PC-9 (cell line): ENCODE results near the gene SNAPC2. TPM values are rescaled to one million over a fixed set of nuclear protein-coding genes. Genes with fewer than 3 reads are reported as not detected.

Experiments
- Bru-seq: library from RNA; stranded (reverse); fragments of 400-500 nt; gene quantifications from one replicate; lab custom pipeline; 2021; lab: Mats Ljungman, UMichigan
- BruChase-seq, 2 experiments: library from RNA; stranded (reverse); fragments of 400-500 nt; gene quantifications; one replicate each; lab custom pipeline; 2021; lab: Mats Ljungman, UMichigan
- BruUV-seq: library from RNA; stranded (reverse); fragments of 400-500 nt; replicated peaks from 2 replicates; lab custom pipeline; 2021; lab: Mats Ljungman, UMichigan
- CTCF ChIA-PET: fragments of 300-600 bp; sonication (Branson Sonifier 250); formaldehyde crosslinking; loops from one replicate; lab custom pipeline; 2022; ENCODE audit warnings: antibody characterized with exemption; lab: Charles Lee
- POLR2A ChIA-PET: fragments of 300-600 bp; sonication (Branson Sonifier 250); formaldehyde crosslinking; loops from one replicate; lab custom pipeline; 2022; ENCODE audit warnings: antibody characterized with exemption; ENCODE audit not compliant: unreplicated experiment; lab: Charles Lee
- DNase-seq, 2 experiments: peaks; one replicate each; pipeline versions ENCODE4 v3.0.0 to v3.0.0-alpha.2; 2015 to 2022; ENCODE audit warnings: mixed read lengths in 1 of 2
- H2AFZ ChIP-seq: fragments of 200-600 bp; sonication (generic); 2 replicates; pipeline ENCODE4 v1.8.1; 2017; ENCODE audit warnings: antibody characterized with exemption
- H3F3A ChIP-seq: fragments of 200-600 bp; sonication (generic); 2 replicates; pipeline ENCODE4 v1.8.1; 2017; ENCODE audit warnings: antibody characterized with exemption, mild to moderate bottlenecking, low read depth; ENCODE audit not compliant: insufficient read depth
- H3K27ac ChIP-seq: fragments of 200-600 bp; sonication (generic); 2 replicates; pipeline ENCODE4 v1.6.1; 2016; ENCODE audit warnings: mixed run types
- H3K27me3 ChIP-seq: fragments of 200-600 bp; sonication (generic); 2 replicates; pipeline ENCODE4 v1.6.1; 2016; ENCODE audit warnings: low read depth, mixed run types; ENCODE audit not compliant: insufficient read depth
- H3K36me3 ChIP-seq: fragments of 200-600 bp; sonication (generic); 2 replicates; pipeline ENCODE4 v1.6.1; 2016; ENCODE audit warnings: low read depth, mixed run types
- H3K4me1 ChIP-seq: fragments of 200-600 bp; sonication (generic); replicated peaks from 2 replicates; pipeline ENCODE4 v1.6.1; 2016; ENCODE audit warnings: mixed run types; ENCODE audit not compliant: insufficient read depth
- H3K4me2 ChIP-seq: fragments of 200-600 bp; sonication (generic); 2 replicates; pipeline ENCODE4 v1.6.1; 2017; ENCODE audit warnings: mixed run types
- H3K4me3 ChIP-seq: fragments of 200-600 bp; sonication (generic); 2 replicates; pipeline ENCODE4 v1.6.1; 2016; ENCODE audit warnings: mixed run types
- H3K79me2 ChIP-seq: fragments of 200-600 bp; sonication (generic); 2 replicates; pipeline ENCODE4 v1.6.1; 2017; ENCODE audit warnings: low read depth, mixed run types
- H3K9me2 ChIP-seq: fragments of 200-600 bp; sonication (generic); 2 replicates; pipeline ENCODE4 v1.8.1; 2017; ENCODE audit warnings: mild to moderate bottlenecking; ENCODE audit not compliant: insufficient read depth
- H3K9me3 ChIP-seq: fragments of 200-600 bp; sonication (generic); 2 replicates; pipeline ENCODE4 v1.8.1; 2016; ENCODE audit warnings: low read depth; ENCODE audit not compliant: insufficient read depth
- H4K20me1 ChIP-seq: fragments of 200-600 bp; sonication (generic); 2 replicates; pipeline ENCODE4 v1.8.1; 2017; ENCODE audit not compliant: insufficient read depth
- CTCF ChIP-seq: fragments of 200-600 bp; sonication (generic); conservative IDR thresholded peaks from 2 replicates; pipeline ENCODE4 v1.6.1; 2017; ENCODE audit warnings: mixed run types, antibody characterized with exemption, mild to moderate bottlenecking, moderate library complexity
- EZH2 ChIP-seq: fragments of 200-600 bp; sonication (generic); IDR thresholded peaks from 2 replicates; pipeline ENCODE4 v1.8.0; 2017; ENCODE audit warnings: antibody characterized with exemption, low read depth
- intact Hi-C: fragments of 100-400 bp; cut with micrococcal nuclease; formaldehyde crosslinking; loops from one replicate; pipeline ENCODE4 v1.10.0; 2022; ENCODE audit not compliant: unreplicated experiment
- long read RNA-seq: library from polyadenylated mRNA; stranded (forward); transcript quantifications from one replicate; pipeline ENCODE4 v2.0.0, GENCODE V29; 2022
- total RNA-seq: library from RNA; stranded (reverse); gene quantifications from 2 replicates; pipeline ENCODE4 v1.2.3, GENCODE V29; 2021

Gene SNAPC2, protein sequence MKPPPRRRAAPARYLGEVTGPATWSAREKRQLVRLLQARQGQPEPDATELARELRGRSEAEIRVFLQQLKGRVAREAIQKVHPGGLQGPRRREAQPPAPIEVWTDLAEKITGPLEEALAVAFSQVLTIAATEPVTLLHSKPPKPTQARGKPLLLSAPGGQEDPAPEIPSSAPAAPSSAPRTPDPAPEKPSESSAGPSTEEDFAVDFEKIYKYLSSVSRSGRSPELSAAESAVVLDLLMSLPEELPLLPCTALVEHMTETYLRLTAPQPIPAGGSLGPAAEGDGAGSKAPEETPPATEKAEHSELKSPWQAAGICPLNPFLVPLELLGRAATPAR
- total RNA-seq (37.5 and 42.1 TPM in 2 replicates), Bru-seq, nascent RNA (percentile 49 among the genes with signal in this experiment), BruChase-seq, experiment 1, labeled RNA remaining after a 2-hour chase (percentile 62 among the genes with signal in this experiment), BruChase-seq, experiment 2, labeled RNA remaining after a 6-hour chase (percentile 86 among the genes with signal in this experiment)
- long read RNA-seq, transcript SNAPC2-201 (5 exons, 1,542 nt): major isoform, 65 of 114 reads
- long read RNA-seq, transcript SNAPC2-206 (5 exons, 1,413 nt): minor isoform, 28 of 114 reads
- long read RNA-seq, partial matches to known transcripts: 9 of 114 reads
- long read RNA-seq, other reads (novel, unspliced or antisense): 9 of 114 reads

DNA sequence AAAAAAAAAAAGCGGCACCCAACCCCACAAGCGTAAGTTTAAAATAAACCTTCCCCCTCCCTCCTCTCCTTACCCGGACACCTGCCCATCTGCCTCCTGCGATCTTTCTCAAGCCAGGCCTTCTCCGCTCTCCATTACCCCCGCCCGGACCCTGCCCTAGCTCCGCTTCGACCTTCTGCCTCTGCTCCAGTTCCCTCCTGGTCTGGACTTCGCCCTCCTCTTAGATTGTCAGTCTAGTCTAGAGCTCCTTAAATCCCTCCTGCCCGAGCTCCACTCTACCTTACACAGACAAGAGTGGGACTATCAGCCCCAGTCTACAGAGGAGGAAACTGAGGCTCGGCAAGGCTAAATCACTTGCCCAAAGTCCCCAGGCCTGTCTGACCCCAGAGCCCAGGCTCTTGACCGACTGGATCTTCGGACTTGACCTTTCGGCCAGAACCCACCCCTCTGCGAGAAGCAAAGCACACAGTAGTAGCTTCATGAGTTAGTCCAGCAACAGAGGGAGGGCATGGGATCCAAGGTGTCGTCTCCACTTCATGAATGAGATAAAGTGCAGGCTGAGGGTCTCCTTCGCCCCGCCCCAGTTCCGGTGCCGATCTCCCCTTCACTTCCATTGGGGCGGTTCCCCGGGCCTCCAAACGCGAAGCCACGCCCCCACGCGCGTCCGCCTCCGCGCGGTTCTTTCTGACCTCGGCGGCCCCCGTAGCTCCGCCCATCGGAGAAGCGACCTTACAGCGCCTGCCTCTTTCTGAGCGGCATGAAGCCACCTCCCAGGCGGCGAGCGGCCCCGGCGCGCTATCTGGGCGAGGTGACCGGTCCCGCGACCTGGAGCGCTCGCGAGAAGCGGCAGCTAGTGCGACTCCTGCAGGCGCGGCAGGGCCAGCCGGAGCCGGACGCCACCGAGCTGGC is at the start of gene SNAPC2:
Gene SNAPC2 (plus strand): TSS at position 729 of the 909 bp plus-strand sequence. CDS start 29 bp downstream, at position 758.
- Histone ChIP-seq H3K9me2 (no peaks in the 10 kb centered on the region), H3K27ac (peak within 1 kb of the TSS; percentile 46), H3K9me3 (no peaks in the 10 kb centered on the region), H4K20me1 (no peaks in the 10 kb centered on the region; the same call in 1 of the 2 replicates), H3K4me2 (peak within 1 kb of the TSS; percentile 98), H3K4me3 (peak within 1 kb of the TSS; percentile 77), H3K36me3 (no peaks in the 10 kb centered on the region), H2AFZ (peak within 1 kb of the TSS; percentile 87), H3F3A (peaks cover 40% of the 10 kb centered on the region), H3K79me2 (0 out of 2 replicates have a peak, but pooled peaks cover 5% of the 10 kb centered on the region), H3K27me3 (peaks cover 19% of the 10 kb centered on the region), H3K4me1 (peaks cover 23% of the 10 kb centered on the region)
- intact Hi-C loops: loop anchor here (1.0 to 10.0 kb wide), 3 partner anchors 49 to 245 kb away; partner anchors contain the start of gene MCEMP1
- CTCF ChIA-PET: interaction anchor here (0.6 to 2.3 kb wide), 8 partner anchors 11 to 422 kb away, joined by 3 to 20 read pairs (median 5); partner anchors contain the start of gene MAP2K7
- POLR2A ChIA-PET: interaction anchor here (0.6 to 1.5 kb wide), 13 partner anchors 16 to 851 kb away, joined by 3 to 39 read pairs (median 5); partner anchors contain the start of genes MAP2K7, PET100, TIMM44 and XAB2
- peak; percentile 85 to 97 for DNase-seq
- TF ChIP-seq EZH2 (no peak), CTCF (no peak)
- BruUV-seq: no TSS peak

GRCh38 chr19:7870571-7871436 is 49.3 kb upstream of the SNAPC2 start:
- no peaks in the 10 kb centered on the region for H4K20me1 ChIP-seq
- H3K4me2 ChIP-seq: peak overlapping the region; percentile 84
- peaks cover 29% of the 10 kb centered on the region for H3K4me1 ChIP-seq
- H3K27ac ChIP-seq: peak overlapping the region; percentile 71
- H3K79me2 ChIP-seq: no peaks in the 10 kb centered on the region
- ChIA-PET POLR2A (interaction anchor here (0.6 to 0.8 kb wide), 3 partner anchors 331 to 720 kb away, joined by 7 to 32 read pairs (median 18); no protein-coding TSS in a partner anchor), CTCF (interaction anchor here (0.7 kb wide), 1 partner anchor 9 kb away, joined by 4 read pairs; no protein-coding TSS in a partner anchor)
- H3K36me3 ChIP-seq: no peaks in the 10 kb centered on the region
- no peaks in the 10 kb centered on the region for H3K9me3 ChIP-seq
- TF ChIP-seq EZH2: no peak
- TF ChIP-seq CTCF: no peak
- H3K4me3 ChIP-seq: peak overlapping the region; percentile 54; the same call in 1 of the 2 replicates
- TSS peak; percentile 18 for BruUV-seq
- peak; percentile 91 to 92 for DNase-seq
- intact Hi-C loops: loop anchor here (2.0 kb wide), 1 partner anchor 50 kb away; the partner anchor contains the start of gene SNAPC2
- H2AFZ ChIP-seq: no peak overlapping the region
- H3K9me2 ChIP-seq: no peaks in the 10 kb centered on the region
- peaks cover 41% of the 10 kb centered on the region for H3F3A ChIP-seq
- no peaks in the 10 kb centered on the region for H3K27me3 ChIP-seq
